ENCODE data around the gene ARFGEF3.
"Not testable (repeated sequence)": the region's sequence is repeated elsewhere in the genome, so short reads cannot be mapped to it uniquely, and the experiment has no call there.

Gene ARFGEF3

DNA sequence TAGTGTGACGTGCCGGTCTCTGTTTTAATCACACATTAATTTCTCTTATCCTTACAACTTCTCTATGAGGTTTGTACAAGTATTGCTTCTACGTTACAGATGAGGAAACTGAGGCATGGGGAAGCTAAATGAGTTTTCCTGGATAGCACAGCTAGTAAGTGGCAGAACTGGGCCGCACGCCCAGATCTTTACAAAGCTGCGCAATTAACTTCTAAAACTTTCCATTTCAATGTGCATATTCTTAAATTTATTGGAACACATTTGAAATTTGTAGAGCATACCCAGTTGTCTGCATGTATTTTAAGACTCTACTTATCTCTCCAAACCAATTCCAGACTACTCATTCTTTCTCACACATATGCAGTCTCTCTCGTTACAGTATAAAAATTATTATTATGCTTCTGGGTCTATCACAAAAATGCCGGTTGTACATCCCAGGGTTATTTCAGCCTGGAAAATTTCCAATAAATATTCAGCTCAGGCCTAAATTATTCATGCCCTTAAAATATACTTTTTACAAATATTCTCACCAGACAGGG, 44.3 kb upstream of the ARFGEF3 start:
- Histone ChIP-seq H3K27ac (no peak overlapping the region), H3K27me3 (replicated peaks) (peaks cover 2% of the 10 kb centered on the region), H3K4me3 (ENCODE audit: low read depth, low read length) (no peak overlapping the region), H3K36me3 (replicated peaks) (no peaks in the 10 kb centered on the region)
- DNase-seq = no peak
- in situ Hi-C loops (cut with HindIII; ENCODE audit: low pct_ligation_motif_present, low sequenced_read_pairs) = no loop called here
- no peak for TF ChIP-seq CTCF (IDR thresholded peaks at IDR 0.05; ENCODE audit: low read depth, low read length, missing control alignments)

DNA sequence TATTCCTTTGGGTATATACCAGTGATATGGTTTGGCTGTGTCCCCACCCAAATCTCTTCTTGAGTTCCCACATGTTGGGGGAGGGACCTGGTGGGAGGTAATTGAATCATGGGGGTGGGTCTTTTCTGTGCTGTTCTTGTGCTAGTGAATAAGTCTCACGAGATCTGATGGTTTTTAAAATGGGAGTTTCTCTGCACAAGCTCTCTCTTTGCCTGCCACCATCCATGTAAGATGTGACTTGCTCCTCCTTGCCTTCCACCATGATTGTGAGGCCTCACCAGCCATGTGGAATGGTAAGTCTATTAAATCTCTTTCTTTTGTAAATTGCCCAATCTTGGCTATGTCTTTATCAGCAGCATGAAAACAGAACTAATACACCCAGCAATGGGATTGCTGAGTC, 42.5 kb upstream of the ARFGEF3 start:
- H3K4me3 ChIP-seq (ENCODE audit: low read depth, low read length); DNase-seq; in situ Hi-C loops (cut with HindIII; ENCODE audit: low pct_ligation_motif_present, low sequenced_read_pairs); H3K27ac ChIP-seq; H3K36me3 ChIP-seq (replicated peaks); H3K27me3 ChIP-seq (replicated peaks): not testable (repeated sequence)

DNA sequence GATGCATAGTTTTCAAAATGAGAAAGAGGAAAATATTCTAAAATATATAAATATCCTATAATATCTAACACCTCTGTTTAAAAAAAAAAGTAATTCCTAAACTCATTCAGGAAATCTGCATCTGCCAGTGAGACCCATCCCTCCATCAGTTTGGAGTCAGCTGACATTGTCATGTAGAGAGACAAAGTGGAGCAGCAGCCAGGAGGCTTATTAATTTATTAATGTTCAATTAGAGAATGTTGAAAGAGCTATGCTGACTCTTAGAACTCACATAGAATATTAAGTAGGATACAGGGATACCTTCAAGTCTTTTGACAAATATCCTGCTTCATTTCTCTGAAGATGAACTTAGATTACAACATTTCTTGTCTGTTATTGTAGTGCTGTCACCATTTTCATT, 41.8 kb upstream of the ARFGEF3 start:
- no peak for TF ChIP-seq CTCF (IDR thresholded peaks at IDR 0.05; ENCODE audit: low read depth, low read length, missing control alignments)
- H3K27me3 ChIP-seq (replicated peaks) = peaks cover 2% of the 10 kb centered on the region
- H3K4me3 ChIP-seq (ENCODE audit: low read depth, low read length) = no peak overlapping the region
- no peak for DNase-seq
- no peak overlapping the region for H3K27ac ChIP-seq
- in situ Hi-C loops (cut with HindIII; ENCODE audit: low pct_ligation_motif_present, low sequenced_read_pairs) = no loop called here
- no peaks in the 10 kb centered on the region for H3K36me3 ChIP-seq (replicated peaks)

DNA sequence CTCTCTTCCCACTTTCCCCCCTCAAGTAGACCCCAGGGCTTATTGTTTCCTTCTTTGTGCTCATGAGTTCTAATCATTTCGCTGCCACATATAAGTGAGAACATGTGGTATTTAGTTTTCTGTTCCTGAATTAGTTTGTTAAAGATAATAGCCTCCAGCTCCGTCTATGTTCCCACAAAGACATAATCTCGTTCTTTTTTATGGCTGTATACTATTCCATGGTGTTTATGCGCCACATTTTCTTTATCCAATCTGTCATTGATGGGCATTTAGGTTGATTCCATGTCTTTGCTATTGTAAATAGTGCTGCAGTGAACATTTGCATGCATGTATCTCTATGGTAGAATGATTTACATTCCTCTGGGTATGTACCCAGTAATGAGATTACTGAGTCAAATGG, 37.6 kb upstream of the ARFGEF3 start:
- H3K27ac ChIP-seq = no peak overlapping the region
- H3K36me3 ChIP-seq (replicated peaks) = no peaks in the 10 kb centered on the region
- TF ChIP-seq CTCF (IDR thresholded peaks at IDR 0.05; ENCODE audit: low read depth, low read length, missing control alignments) = no peak
- no peak for DNase-seq
- peaks cover 2% of the 10 kb centered on the region for H3K27me3 ChIP-seq (replicated peaks)
- in situ Hi-C loops (cut with HindIII; ENCODE audit: low pct_ligation_motif_present, low sequenced_read_pairs) = no loop called here
- H3K4me3 ChIP-seq (ENCODE audit: low read depth, low read length) = no peak overlapping the region

GRCh38 chr6:138128096-138128495, 33.6 kb upstream of the ARFGEF3 start:
- Histone ChIP-seq H3K4me3 (ENCODE audit: low read depth, low read length) (no peak overlapping the region), H3K27me3 (replicated peaks) (no peaks in the 10 kb centered on the region), H3K36me3 (replicated peaks) (no peaks in the 10 kb centered on the region), H3K27ac (no peak overlapping the region)
- DNase-seq = no peak
- no peak for TF ChIP-seq CTCF (IDR thresholded peaks at IDR 0.05; ENCODE audit: low read depth, low read length, missing control alignments)
- in situ Hi-C loops (cut with HindIII; ENCODE audit: low pct_ligation_motif_present, low sequenced_read_pairs) = no loop called here

GRCh38 chr6:138129190-138129589, 32.5 kb upstream of the ARFGEF3 start:
- H3K36me3 ChIP-seq (replicated peaks) = no peaks in the 10 kb centered on the region
- H3K27ac ChIP-seq = no peak overlapping the region
- DNase-seq = no peak
- H3K4me3 ChIP-seq (ENCODE audit: low read depth, low read length) = no peak overlapping the region
- in situ Hi-C loops (cut with HindIII; ENCODE audit: low pct_ligation_motif_present, low sequenced_read_pairs) = no loop called here
- no peaks in the 10 kb centered on the region for H3K27me3 ChIP-seq (replicated peaks)
- TF ChIP-seq CTCF (IDR thresholded peaks at IDR 0.05; ENCODE audit: low read depth, low read length, missing control alignments) = peak; percentile 21

Data from brain microvascular endothelial cell (primary cell).